GM19463 (cell line): Measurements from ENCODE around the gene CADM4.
"Not testable (repeated sequence)": the region's sequence is repeated elsewhere in the genome, so short reads cannot be mapped to it uniquely, and the experiment has no call there.

Source experiments
- ATAC-seq: cut with Tn5 transposase; IDR thresholded peaks from one replicate; pipeline ENCODE4 v1.9.1; 2021; ENCODE audit warnings: mild to moderate bottlenecking, moderate library complexity; ENCODE audit not compliant: unreplicated experiment

Gene CADM4

DNA sequence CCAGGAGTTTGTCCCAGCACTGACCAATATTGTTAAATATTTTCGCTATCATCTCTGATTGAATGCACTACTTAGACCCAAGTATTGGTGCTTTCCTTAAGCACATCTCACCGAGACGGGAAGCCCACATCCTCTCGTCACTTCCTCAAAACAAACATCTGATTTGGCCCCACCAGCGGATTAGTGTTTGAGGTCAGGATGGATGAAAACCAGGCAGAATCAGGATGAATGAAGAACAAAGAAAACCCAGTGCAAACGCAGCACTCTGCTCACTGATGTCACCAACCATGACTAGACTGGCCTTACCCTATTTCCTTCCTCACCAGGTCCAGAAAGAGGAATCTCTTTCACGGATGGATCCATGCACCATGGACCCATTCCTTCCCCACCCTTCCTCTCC lies 24.4 kb upstream of the CADM4 start:
- ATAC-seq: no peak

GRCh38 chr19:43662487-43662886 lies 22.8 kb upstream of the CADM4 start:
- ATAC-seq: no peak

DNA sequence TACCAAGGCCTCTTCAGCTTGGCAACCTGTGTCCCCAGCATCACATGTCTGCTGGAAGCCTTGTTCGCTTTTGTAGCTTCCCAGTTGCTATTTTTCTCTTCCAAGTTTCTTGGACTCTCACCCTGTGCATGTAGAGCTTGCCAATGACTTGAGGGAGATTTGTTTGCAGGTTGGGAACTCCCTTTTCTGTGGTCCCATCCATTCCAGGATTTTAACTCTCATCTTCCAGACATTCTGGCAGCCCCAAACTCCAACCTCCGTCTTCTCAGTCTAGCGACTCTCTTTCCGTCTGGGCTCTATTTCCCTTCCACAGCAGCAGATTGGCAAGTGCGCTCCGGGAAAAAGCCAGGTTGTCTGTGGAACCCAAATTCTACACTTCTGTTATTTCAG lies 21.3 kb upstream of the CADM4 start:
- ATAC-seq: no peak

DNA sequence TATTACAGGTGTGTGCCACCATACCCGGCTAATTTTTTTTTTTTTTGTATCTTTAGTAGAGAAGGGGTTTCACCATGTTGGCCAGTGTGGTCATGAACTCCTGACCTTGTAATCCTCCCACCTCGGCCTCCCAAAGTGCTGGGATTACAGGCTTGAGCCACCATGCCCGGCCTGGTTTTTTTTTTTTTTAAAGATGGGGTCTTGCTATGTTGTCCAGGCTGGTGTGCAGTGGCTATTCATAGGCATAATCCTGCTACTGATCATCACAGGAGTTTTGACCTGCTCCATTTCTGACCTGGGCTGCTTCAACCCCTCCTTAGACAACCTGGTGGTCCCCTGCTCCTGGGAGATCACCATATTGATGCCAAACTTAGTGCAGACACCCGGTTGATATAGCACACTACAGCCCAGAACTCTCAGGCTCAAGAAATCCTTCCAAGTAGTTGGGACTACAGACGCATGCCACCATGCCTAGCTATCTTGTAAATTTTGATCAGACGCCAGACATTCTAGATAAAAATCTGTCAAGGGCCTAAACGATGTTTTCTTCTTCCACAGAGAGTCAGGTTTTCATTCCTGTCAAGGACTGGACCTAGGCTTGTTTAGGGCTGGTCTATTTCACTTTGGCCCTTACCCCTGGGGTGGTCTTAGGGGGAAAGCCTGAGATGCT lies 20.8 kb upstream of the CADM4 start:
- no peak for ATAC-seq

DNA sequence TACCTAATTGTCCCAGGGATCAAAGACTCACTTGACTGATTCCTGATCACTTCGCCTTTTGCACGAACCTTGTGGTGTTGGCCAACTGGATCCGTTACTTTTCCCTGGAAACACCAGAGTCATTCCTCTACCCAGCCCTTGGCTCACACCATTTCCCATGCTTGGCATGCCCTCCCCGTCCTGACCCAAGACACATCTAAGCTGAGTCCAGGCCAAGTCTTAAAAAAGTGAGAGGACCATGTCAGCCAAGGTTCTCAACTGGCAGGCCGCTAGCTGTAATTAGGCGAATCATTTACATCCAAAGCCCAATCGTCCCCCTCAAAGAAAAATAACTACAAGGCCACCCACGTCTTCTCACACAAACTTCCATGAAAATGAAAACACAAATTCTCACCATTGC lies 18.8 kb upstream of the CADM4 start:
- ATAC-seq: no peak

DNA sequence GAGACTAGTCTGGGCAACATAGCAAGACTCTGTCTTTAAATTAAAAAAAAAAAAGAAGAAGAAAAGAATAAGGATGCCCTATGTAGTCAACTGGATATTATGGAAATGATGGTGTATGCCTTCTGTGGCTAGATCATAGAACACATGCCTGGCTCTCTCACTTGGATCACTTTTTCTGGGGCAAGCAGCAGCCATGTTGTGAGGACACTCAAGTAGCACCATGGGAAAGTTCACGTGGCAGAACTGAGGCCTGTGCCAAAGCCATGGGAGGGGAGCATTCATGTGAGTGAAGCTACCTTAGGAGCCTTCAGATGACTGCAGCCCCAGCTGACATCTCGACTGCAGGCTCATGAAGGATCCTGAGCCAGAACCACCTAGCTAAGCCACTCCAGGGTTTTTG lies 18.4 kb upstream of the CADM4 start:
- no peak for ATAC-seq

DNA sequence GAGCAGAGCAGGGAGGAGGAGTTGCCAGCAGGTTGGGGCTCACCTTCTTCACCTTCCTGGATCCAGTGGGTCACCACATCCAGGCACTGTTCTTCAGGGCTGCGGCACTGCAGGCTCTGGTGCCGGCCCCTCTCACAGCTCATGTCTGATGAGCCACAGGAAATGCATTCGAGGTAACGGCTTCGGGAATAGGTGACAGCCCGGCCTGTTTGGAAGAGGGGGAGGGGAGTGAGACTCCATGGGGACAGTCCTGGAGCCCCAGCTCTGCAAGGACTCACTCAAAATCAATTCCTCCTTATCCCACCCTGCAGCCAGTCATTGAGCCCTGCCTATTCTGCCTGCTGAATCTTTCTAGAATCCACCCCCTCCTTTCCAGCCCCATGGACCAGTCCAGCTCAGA lies 16.8 kb upstream of the CADM4 start:
- no peak for ATAC-seq

GRCh38 chr19:43652546-43652874 lies 12.9 kb upstream of the CADM4 start:
- ATAC-seq: no peak

DNA sequence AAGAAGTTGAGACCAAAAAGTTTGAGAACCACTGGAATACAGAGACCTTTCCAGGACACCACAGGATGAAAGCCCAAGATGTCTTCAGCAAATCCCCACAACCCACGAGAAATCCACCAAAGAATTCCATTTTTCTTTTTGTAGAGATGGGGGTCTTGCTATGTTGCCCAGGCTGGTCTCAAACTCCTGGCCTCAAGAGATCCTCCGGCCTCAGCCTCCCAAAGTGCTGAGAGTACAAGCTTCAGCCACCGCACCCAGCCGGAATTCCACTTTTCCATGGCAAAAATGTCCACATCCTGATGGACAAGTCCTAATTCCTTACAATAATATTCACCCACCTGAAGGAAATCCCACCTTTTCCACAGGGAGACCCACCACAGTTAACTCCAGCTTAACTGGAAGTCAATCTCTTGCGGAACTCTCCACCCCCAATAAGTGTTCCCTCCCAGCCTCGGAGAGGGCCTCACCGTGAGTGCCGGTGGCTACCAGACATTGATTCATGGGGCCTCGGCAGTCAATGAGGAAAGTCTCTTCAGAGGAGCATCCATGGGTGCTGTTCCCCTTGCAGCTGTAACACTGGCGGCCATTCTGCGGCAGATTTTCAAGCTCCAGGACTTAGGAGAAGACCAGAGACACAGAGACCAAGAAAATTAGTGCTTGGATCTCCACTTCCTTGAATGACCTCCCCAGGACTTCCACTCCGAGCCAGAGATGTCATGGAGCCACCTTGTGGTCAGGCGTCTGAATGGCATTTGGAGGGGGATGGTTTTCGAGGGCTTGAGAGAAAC lies 12.3 kb upstream of the CADM4 start:
- no peak for ATAC-seq

DNA sequence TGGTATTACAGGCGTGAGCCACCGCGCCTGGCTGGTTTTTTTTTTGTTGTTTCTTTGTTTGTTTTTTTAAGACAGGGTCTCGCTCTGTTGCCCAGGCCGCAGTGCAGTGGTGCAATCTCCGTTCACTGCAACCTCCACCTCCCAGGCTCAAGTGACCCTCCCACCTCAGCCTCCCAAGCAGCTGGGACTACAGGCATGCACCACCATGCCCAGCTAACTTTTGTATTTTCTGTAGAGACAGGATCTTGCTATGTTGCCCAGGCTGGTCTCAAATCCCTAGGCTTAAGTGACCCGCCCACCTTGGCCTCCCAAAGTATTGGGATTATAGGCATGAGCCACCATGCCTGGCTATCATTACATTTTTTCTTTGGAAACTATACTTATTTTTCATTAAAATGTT lies 10.6 kb upstream of the CADM4 start:
- ATAC-seq: not testable (repeated sequence)

DNA sequence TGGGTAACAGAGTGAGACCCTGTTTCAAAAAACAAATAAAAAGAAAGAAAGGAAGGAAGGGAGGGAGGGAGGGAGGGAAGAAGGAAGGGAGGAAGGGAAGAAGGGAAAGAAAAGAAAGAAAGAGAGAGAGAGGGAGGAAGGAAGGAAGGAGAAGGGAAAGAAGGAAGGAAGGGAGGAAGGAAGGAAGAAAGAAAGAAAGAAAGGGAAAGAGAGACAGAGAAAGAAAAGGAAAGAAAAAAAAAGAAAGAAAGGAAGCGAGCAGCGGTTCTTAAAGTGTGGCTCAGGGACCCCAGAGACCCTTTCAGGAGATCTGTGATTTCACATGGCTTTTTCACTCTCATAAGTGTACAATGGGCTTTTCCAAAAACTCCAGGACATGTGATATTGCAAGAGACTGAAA lies 9.9 kb upstream of the CADM4 start:
- ATAC-seq: no peak

DNA sequence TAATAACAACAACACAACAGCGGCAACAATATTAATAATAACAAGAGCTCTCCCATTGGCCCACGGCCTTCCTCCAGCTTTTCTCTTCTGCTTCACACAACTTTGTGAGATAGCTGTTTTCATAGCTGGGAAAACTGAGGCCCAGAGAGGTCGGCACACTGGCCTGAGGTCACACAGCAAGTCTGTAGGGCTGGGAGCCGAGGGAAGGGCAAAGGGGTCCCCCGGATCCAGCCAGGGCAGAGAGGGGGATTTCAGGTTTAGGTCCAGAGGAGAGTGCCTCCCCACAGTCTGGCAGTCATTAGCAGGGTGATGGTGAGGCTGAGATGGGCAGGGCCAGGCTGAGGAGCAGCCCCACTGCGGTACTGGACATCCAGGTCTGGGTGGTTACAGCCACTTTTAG lies 9.0 kb upstream of the CADM4 start:
- no peak for ATAC-seq

DNA sequence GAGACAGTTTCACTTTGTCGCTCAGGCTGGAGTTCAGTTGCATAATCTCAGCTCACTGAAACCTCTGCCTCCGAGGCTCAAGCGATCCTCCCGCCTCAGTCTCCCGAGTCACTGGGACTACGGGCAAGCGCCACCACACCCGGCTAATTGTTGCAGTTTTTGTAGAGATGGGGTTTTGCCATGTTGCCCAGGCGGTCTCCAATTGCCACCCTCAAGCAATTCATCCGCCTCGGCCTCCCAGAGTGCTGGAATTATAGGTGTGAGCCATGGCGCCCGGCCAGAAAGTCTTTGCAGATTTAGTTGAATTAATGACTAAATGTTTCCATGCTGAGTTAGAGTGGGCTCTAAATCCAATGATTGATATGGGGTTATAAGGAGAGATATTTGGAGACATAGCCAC lies 4.5 kb upstream of the CADM4 start:
- ATAC-seq: no peak

DNA sequence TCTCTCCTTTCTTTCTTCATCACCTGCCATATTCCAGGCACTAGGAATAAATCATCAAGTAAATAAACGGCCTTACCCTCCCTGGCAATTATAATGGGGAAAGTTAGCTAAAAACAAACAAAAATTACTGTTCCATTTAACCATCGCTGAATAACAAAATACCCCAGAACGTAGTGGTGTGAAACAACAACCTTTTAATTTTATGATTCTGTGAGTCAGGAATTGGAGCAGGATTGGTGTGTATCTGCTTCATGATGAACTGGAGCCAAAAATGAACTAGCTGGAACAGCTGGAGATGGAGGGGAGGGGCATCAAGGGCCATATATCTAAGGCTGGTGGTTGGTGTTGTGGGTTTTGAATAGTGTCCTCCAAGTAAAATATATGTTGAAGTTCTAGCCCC lies 3.7 kb upstream of the CADM4 start:
- no peak for ATAC-seq

DNA sequence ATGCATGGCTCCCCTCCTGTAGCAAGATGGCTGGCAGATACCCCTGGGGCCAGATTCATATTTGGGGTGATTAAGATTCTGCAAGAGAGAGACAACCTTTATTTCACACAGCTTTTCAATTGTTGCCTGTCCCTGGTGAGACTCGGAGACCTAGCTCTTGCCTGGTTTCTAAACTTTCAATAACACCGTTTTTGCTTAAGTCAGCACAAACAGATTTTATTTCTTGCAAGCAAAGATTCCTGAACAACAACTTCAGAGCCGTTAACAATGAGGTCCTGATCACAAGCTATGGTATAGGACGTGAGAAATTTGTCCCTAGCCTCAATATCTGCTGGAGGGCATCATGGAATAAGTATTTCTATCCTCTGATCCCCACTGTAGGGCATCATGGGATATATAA lies 2.9 kb upstream of the CADM4 start:
- no peak for ATAC-seq

- no peak for ATAC-seq
Observed at GRCh38 chr19:43641333-43641732, 1.7 kb upstream of the CADM4 start.

DNA sequence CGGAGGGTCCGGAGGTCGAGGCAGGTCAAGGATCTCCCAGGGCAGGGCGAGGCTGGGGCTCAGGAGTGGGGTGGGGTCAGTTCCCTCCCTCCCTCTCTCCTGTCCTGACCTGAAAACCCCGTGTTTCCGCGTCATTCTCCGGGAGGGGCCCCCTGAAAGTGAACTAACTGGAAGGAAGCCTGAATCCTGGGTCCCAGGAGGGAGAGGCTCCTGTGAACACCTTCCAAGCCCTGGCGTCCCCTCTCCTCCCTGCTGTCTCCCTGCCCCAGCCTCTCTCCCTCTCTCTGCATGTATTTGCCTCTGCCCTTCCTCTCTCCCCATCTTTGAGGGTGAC lies 741 bp upstream of the CADM4 start:
- no peak for ATAC-seq

DNA sequence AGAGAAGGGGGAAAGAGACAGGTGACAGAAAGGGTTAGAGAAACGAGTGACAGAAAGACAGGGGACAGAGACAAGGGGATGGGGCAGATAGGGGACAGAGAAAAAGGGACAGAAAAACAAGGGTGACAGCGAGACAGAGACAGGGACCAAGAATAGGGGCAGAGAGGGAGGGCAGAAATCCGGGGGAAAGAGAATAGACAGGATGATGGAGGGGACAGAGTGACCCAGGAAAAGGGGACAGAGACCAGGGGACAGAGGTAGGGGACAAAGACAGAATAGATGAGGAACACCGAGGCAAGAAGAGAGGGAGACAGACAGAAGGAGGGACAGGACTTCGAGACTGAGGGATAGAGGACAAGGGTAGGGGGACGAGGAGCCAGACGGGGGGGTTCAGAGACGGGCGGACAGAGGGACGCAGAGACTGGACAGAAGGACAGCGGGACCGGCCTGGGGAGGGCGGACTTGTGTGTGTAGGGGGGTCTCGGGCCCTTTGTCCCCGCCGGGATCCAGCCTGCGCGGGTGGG lies 593 bp downstream of the CADM4 start:
- ATAC-seq: no peak

- ATAC-seq: no peak
Observed at GRCh38 chr19:43638214-43638994, 1.2 kb downstream of the CADM4 start.

DNA sequence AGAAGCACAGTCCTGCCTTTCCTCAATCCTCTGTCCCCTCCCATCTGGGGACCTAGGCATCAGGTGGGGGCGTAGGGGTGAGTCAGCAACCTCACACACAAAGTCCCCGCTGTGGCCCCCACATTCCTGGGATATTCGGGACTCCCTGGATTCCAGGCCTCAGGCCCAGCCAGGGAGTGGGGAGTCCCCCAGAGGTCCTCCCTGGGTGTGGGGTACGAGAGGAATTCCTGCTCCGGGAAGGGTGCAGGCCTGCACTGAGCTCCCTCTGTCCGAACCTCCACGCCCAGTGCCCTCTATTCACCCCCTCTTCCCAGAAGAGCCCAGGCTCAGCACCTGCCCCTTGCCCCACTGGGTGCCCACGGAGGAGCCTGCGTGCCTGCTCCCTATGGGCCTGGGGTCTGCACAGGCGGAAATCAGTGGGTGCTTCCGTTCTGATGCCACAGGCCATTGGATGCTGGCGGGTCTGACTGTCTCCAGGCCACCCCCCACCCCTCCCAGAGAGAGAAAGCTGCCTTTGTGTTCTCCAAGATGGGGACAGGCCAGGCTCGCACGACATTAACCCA lies 3.4 kb downstream of the CADM4 start:
- no peak for ATAC-seq

DNA sequence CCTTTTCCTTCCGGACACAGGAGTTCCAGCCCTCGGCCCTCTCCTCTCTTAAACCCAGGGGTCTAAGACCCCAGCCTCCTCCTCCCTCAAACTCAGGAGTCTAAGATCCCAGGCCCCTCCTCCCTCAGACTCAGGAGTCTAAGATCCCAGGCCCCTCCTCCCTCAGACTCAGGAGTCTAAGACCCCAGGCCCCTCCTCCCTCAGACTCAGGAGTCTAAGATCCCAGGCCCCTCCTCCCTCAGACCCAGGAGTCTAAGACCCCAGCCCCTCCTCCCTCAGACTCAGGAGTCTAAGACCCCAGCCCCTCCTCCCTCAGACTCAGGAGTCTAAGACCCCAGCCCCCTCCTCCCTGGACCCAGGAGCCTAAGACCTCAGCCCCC lies 4.1 kb downstream of the CADM4 start:
- ATAC-seq: not testable (repeated sequence)
